Body of pancreas (tissue), 4 donors: ENCODE data around the gene KANK4.

ENCODE experiments used
- CTCF ChIP-seq, 7 experiments: fragments of 450-650 bp in 4 of 7; fragments of 200-600 bp in 3 of 7; sonication (generic) in 3 of 7; IDR thresholded peaks; one replicate each; pipeline ENCODE4 v1.5.1; 2016 to 2019; ENCODE audit warnings: antibody characterized with exemption in 7 of 7
- POLR2A ChIP-seq, 3 donors: fragments of 450-650 bp; IDR thresholded peaks; one replicate each; pipeline ENCODE4 v1.6.1; 2016; ENCODE audit warnings: antibody characterized with exemption in 3 of 3, mild to moderate bottlenecking in 2 of 3

DNA sequence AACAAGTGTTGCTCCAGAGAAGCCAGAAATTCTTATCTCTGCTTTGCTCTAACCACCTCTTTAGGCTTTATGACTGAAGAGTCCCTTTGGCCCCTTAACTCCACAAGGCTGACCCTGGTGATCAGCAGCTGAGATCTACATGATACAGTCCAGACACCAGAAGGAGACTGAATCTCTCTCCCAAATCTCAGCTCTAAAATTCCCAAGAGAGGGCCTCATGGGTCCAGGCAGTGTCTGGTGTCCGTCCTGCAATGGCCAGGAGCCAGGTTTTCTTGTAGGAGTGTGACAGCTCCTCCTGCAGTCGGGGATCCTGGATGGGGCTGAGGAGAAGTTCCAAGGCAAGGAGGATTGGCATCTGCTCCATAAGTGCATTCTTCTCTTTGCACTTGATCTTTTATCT lies 89.3 kb downstream of the KANK4 start:
- TF ChIP-seq CTCF (IDR thresholded peaks at IDR 0.05), result no peak
- no peak for TF ChIP-seq POLR2A (IDR thresholded peaks at IDR 0.05)
